ENCODE data around the gene MRPS11. TPM values are rescaled to one million over a fixed set of nuclear protein-coding genes. Genes with fewer than 3 reads are reported as not detected.
"Not testable (repeated sequence)": the region's sequence is repeated elsewhere in the genome, so short reads cannot be mapped to it uniquely, and the experiment has no call there.

The MRPS11 gene
- 19.6 and 24.2 TPM in 2 replicates for total RNA-seq (2014; rRNA removed; shearing (Covaris generic))

- DNase-seq (ENCODE audit: low read depth) = peak; percentile 75
These were observed at the start of gene MRPS11, which contains the start of gene MRPL46 for GRCh38 chr15:88467073-88467934. MRPS11 (plus strand) TSS chr15:88467708; CDS start chr15:88467718, 10 bp downstream. MRPL46 (minus strand) TSS chr15:88467388; CDS start chr15:88467377, 11 bp downstream.

DNA sequence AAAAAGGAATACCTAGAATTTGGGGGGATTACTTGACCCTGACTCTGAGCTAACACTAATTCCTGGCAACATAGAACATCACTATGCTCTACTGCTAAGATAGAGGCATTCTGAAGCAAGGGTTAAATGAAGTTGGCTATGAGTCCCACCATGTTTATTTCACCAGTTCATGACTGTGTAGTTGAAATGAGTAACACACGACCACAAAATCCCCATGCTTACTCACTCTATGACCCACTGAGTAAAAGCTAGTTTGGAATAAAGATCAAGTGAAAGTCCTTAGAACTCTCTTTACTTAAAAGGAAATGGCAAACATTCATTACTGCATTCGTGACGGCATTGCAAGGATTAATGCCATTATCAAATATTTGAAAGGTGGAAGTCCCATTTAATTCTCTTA, 47.7 kb upstream of the MRPS11 start:
- DNase-seq (ENCODE audit: low read depth) = peak; percentile 7

- DNase-seq (ENCODE audit: low read depth) = no peak
These were observed 44.2 kb upstream of the MRPS11 start for GRCh38 chr15:88423331-88423730.

DNA sequence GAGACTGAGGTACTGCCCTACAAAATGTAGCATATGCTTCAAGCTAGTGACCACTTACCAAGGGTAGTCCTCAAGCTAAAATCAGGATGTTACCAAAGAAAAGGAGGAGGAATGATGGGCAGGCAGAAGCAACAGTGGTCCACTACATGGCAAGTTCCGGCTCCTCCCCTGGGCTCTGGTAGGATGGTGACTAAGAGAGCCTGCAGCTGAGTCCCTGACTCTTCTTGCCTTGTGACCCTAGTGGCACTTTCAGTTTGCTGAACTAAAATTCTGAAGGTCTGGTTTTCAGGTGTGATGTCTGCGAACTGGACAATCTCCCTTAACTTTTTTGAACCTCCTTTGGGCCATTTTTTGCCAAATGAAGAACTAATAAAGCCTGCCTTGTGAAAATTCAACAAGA, 41.2 kb upstream of the MRPS11 start:
- no peak for DNase-seq (ENCODE audit: low read depth)

DNA sequence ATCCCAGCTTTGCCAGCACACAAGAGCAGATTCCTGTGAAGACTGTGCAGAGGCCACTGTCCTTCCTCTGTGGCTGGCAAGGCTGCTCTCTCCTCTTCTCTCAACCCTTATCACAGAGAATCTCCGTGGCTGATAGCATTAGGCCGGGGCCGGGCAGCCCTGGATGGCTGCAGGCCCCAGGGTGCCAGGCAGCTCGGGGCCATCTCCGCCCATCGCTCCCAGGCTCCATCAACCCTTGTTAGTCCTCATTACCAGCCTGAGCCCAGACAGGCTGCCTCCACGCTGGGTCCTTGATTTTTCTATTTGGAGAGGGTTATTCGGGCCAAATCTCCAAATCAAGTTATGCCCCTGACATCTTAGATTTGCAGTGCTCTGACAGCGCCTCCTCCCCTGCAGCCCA, 39.5 kb upstream of the MRPS11 start:
- no peak for DNase-seq (ENCODE audit: low read depth)

- no peak for DNase-seq (ENCODE audit: low read depth)
These were observed 38.5 kb upstream of the MRPS11 start for GRCh38 chr15:88428805-88429605.

DNA sequence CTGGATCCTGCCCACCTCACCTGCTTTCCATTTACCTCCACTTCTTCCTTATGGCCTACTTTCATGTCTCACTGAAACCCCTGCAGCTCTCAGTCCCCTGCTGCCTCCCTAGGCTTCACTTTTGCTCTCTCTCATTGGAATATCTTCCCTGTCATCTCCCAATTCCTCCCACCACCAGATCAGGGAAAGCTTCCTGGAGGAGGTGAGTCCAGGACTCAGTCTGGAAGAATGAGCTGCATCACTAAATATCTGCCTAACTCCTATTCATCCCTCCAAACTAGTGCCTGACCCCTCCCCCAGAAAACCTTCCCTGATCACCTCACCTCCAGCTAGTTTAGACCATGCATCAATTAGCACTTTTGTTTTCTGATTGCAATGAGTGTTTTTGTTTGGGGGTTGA, 37.5 kb upstream of the MRPS11 start:
- DNase-seq (ENCODE audit: low read depth) = no peak

DNA sequence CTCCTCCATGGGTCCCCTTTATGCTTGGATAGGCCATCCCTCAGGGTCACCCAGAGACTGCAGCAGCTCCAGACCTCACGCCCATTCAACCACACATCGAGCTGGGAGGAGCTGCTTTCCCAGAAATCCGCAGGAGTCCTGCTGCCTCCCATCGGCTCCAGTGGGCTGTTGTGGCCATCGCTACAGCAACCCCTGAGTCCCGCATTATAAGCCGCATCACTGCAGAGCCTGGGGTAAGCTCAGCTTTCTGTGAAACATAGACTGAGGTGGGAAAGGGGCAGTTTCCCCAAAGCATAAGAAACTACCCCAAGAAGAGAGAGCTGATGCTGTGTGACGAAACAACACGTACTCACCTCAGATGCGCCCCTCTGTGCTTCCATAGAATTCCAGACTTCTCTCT, 36.1 kb upstream of the MRPS11 start:
- DNase-seq (ENCODE audit: low read depth) = no peak

GRCh38 chr15:88433046-88433685, 34.3 kb upstream of the MRPS11 start:
- DNase-seq (ENCODE audit: low read depth) = no peak

DNA sequence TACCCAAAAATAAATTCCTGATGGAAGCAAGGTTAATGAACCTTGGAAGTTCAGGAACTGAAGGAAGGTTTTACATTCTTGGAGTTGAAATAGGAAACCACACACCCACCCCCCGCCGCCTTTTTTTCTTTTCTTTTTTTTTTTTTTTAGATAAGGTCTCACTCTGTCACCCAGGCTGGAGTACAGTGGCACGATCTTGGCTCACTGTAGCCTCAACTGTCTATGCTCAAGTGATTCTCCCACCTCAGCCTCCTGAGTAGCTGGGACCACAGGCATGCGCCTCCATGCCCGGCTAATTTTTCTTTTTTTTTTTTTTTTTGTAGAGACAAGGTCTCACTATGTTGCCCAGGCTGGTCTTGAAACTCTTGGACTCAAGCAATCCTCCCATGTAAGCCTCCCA, 33.4 kb upstream of the MRPS11 start:
- DNase-seq (ENCODE audit: low read depth) = not testable (repeated sequence)

DNA sequence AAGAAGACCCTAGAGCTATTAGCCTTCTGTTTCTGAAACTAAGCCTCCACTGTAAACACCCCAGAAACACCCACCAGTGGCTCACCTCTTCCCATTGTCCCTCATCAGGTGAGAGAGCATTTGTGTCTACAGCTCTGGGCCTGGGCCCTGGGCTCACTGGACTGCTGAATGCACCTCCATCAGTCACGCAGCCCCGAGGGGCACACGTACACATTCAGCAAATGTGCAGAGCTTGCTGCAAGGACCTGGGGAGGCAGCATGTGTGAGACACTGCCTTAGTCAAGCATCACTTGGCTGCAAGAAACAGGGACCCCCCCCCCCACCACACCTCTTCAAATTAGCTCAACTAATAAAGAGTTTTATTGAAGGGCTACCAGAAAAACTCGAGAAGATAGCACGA, 29.3 kb upstream of the MRPS11 start:
- no peak for DNase-seq (ENCODE audit: low read depth)

DNA sequence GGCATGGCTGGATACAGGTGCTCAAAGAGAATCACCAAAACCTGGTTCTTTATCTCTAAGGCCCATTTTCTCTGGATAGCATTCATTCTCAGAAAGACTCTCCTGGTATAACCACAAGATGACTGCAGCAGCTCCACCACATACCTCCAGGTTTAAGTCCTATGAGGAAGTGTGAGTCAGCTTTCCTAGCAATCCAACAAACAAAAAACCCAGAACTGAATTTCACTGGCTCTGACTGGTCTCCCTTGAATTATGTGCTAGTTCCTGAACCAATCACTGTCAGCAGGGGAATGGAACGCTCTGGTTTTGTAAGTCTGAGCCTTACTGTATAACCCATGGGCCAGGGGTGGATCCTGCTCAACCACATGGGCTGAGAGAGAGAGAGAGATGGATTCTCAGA, 27.5 kb upstream of the MRPS11 start:
- peak; percentile 16 for DNase-seq (ENCODE audit: low read depth)

DNA sequence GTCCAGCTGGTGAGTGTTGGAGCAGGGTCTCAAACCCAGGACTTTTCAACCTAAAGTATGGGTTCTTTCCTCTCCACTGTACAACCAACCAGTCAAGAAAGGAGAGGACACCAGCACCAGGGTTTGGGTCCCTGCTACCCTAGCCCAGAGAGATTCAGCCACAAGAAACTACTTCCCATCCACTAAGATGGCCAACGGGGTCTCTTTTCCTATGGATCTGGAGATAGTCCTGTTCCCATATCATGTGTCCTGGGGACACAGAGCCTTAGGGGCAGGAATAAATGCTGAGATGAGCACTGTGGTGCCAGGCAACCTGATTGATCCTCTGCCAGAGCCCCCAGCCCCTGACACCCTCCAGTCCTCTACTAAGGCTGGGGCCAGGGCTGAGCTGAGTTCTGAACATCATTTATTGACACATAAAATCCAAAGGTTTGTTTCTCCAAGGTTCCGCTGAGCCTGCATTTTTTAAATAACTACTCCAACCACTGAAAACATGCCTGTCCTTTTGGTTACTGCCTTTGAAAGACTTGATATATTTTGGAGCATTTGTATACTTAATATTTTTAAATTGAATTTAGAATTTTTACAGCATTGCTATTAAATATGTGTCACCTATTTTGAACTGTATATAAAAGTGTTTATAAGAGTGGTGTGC, 26.3 kb upstream of the MRPS11 start:
- no peak for DNase-seq (ENCODE audit: low read depth)

GRCh38 chr15:88447206-88447605, 20.3 kb upstream of the MRPS11 start:
- DNase-seq (ENCODE audit: low read depth) = no peak

DNA sequence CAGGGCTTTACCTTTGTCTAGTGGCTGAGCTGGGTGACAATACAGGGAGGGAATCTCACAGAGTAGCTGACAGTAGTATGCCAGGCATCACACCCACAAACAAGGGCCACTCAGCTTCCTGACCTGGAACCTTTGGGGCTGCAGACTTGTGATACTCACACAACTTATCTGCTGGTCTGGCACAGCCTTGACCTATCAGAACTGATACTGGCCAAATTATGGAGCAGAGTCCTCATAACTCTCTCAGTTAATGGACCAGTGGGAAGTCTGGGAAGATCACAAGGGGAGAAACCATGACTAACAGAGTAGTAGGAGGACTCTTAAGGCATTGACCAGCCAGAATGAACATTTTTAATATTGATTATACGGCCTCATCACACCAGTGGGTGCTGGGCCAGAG, 19.8 kb upstream of the MRPS11 start:
- no peak for DNase-seq (ENCODE audit: low read depth)

DNA sequence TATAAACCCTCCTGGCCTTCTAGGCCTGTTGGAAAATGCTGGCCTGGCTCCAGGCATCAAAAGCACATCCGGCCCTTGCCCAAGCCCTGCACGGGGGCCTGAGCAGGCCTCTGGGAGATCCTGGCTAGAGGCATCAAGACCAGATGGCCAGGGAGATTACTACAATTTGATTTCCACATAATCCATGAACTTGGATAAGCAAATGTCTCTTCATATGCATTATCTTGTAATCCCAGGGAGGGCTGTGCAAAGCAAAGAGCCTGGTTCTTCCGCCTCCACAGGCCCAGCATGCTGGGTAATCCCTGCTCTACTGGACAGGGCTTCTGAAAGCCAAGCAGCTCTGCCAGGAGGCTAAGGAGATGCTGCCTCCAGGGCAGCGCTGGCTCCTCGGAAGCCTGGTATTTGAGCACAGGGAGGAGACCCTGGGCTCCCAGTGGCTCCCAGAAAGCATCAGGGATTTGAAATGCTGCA, 18.5 kb upstream of the MRPS11 start:
- DNase-seq (ENCODE audit: low read depth) = no peak

DNA sequence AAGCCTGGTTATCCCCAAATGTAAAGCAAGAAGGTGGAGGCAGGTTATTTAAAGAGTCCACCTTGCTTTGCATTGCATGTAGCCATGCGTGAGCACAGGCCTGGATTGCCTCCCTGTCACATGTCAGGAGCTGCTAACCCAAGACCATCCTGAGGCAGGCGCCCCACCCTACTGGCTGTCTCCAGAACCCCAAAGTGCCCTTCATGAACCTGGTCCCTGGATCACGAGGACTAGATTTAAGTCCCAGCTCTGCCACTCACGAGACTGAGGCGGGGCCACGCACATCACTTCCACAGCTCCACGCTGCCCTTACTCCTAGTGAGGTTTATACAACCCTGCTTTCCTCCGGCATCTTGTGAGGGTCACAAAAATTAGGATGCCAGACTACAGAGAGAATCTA, 17.9 kb upstream of the MRPS11 start:
- DNase-seq (ENCODE audit: low read depth) = no peak

- DNase-seq (ENCODE audit: low read depth) = peak; percentile 47
These were observed 17.2 kb upstream of the MRPS11 start for GRCh38 chr15:88450125-88450798.

GRCh38 chr15:88453651-88454050, 13.9 kb upstream of the MRPS11 start:
- DNase-seq (ENCODE audit: low read depth) = no peak

DNA sequence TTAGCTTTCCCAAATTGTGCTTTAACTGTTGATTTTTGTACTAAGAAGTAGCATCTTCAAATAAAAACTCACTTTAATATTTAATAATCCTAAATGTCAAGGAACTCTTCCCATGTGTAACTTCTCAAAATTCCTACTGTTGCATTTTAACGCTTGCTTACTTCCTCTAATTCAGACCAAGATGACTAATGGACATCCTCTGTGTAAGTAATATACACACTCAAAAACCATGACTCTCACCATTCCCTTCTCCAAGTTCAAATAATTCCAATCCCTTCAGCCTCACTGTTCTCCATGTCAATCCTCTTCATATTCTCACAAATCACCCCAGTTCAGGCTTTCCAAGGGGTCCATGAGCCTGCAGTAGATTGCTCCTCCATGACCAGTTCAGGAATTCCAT, 13.3 kb upstream of the MRPS11 start:
- DNase-seq (ENCODE audit: low read depth) = no peak
